Left cardiac atrium (tissue), 4 donors: Measurements from ENCODE around the gene SERP2. TPM values are rescaled to one million over a fixed set of nuclear protein-coding genes. Genes with fewer than 3 reads are reported as not detected.
"Not testable (repeated sequence)": the region's sequence is repeated elsewhere in the genome, so short reads cannot be mapped to it uniquely, and the experiment has no call there.

Experiments used
- ATAC-seq, 2 donors: fragments of 200-7000 bp; cut with Tn5 transposase; one replicate each; pipeline ENCODE4 v1.9.1; 2020; ENCODE audit warnings: mild to moderate bottlenecking in 2 of 2, moderate library complexity in 2 of 2
- DNase-seq: peaks from one replicate; pipeline ENCODE4 v3.0.0-alpha.2; 2020
- intact Hi-C, 2 donors: fragments of 100-400 bp; cut with DNase I; formaldehyde crosslinking; loops; one replicate each; pipeline versions ENCODE4 v1.14.1 to v1.15.1; 2022 to 2023
- long read RNA-seq: library from polyadenylated mRNA; unstranded; transcript quantifications from one replicate; pipeline ENCODE4 v2.0.0, GENCODE V29; 2021
- total RNA-seq, 2 donors: library from RNA; stranded (reverse); fragmentation: NEBNext Ultra II Directional; extraction: Animal tissue kit (Norgen Biotek cat#: 25700); gene quantifications; one replicate each; pipeline ENCODE4 v1.2.1, GENCODE V29; 2021
- donor health status: DM: no; HTN: yes; CAD: no.
- donor health status: DM: no; HTN: yes; CAD: no; lungs with severe emphysema.
- donor health status: DM: yes; HTN: yes; CAD: no.
- donor health status: Dilated cardiomyopathy.

Gene SERP2
- total RNA-seq, result 10 to 100 TPM; 12.9 to 14.6 TPM
- long read RNA-seq, result 0 reads

DNA sequence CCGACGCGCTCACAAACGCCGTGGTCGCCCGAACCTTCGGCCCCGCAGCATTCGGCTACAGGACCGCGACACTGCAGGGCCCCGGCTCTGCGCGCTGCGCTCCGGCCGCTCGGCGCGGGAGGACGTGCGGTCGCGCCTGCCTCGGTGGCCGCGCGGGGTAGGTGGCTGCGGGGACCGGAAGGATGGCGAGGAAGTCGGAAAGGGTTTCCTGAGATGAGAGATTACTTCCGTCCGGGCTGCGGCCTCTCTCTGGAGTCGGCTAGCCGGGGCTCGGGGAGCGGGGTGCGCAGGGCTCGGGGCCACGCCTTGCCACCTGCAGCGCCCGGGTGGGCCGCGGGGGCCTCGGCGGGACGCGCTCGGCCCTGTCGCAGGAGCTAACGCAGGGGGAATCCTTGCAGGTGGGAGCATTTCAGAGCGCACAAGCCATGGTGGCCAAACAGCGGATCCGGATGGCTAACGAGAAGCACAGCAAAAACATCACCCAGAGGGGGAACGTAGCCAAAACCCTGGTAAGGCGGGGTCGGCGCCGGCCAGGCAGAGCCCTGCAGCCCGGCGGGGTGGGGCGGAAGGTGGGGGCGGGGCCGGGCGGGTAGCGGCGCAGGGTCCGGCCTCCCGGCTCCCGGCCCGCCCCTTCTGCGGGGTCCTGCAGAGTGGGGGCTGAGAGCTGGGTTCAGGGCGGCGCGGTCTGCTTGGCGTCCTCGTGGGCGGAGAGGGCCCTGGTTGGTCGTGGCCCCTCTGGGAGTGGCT lies at the start of gene SERP2:
Gene SERP2 (plus strand): TSS at position 224 of the 747 bp plus-strand sequence. CDS start 202 bp downstream, at position 426.
- intact Hi-C loops, result no loop called here
- ATAC-seq (peak; percentile 87 to 90), DNase-seq (peak; percentile 53)

DNA sequence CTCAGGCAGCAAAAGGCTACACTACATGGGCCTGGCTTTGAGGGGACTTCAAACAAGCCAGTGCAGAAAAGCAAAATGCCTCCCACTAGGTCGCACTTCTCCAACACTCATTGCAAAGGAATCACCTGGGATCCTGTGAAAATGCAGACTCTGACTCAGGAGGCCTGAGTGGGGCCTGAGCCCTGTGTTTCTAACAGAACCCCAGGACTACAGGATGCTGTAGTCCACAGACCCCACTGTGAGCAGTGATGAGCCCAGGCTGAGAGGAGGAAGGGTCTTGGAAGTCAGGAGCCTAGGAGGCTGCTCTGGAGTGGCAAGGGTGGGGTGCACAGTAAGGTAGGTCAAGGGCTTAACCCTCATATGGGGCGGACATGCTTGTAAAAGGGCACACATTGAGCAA lies 46.7 kb upstream of the SERP2 start:
- no peak for DNase-seq
- intact Hi-C loops, result loop anchor here in 1 of 2 donors (10.0 kb wide), 1 partner anchor 78 kb away; no protein-coding TSS in a partner anchor

DNA sequence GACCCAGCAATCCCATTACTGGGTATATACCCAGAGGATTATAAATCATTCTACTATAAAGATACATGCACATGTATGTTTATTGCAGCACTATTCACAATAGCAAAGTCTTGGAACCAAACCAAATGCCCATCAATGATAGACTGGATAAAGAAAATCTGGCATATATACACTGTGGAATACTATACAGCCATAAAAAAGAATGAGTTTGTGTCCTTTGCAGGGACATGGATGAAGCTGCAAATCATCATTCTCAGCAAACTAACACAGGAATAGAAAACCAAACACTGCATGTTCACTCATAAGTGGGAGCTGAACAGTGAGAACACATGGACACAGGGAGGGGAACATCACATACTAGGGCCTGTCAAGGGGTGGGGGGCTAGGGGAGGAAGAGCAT lies 44.6 kb upstream of the SERP2 start:
- intact Hi-C loops, result loop anchor here in 1 of 2 donors (10.0 kb wide), 1 partner anchor 76 kb away; no protein-coding TSS in a partner anchor
- not testable (repeated sequence) for DNase-seq, ATAC-seq

More for the DNA sequence above, 46.7 kb upstream of the SERP2 start:
- ATAC-seq, result no peak

DNA sequence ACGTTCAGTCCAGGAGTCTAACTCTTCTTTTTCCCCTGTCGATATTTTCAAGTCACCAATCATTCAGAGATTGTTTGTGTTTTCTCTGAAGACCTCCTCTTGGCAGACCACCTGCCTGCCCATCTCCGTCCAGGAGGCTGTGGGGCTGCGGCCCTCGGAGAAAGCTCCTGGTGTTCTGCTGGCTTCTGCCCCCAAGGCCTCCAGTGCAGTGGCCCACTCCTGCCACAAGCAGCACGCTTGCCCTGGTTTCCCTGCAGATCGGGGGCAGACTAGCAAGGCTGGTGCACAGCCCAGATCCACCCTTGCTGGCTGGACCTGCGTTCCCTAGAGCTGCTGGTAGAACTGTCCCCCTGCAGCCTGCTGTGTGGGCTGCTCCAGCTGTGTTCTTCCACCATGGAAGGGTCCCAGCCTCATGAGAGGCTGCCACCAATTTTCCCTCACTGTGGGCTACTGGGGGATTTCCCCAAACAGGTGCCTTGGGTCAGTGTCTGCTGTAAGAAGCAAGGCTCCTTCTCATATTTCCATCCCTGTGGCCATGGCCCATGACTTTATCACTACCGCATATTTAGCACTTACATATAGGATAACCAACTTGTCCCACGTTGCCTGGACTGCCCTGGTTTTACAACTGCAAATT lies 43.6 kb upstream of the SERP2 start:
- DNase-seq (no peak), ATAC-seq (no peak)
- intact Hi-C loops, result loop anchor here in 1 of 2 donors (10.0 kb wide), 1 partner anchor 75 kb away; no protein-coding TSS in a partner anchor

DNA sequence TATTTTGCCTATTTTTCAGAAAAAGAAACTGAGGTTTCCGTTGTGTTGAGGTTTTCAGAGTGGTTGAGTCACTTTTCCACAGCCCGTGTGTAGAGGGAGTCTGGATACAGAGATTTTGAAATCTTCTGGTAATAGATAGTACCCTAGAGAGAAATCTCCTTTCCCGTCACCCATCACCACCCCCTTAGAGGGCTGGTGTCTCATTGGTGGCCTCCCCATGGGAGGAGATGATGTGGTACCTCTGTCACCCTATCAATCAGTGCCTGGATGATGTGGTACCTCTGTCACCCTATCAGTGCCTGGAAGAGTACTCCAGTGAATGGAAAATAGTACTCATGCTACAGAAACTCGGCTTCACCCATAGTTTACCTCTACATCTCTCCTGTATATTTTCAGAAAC lies 42.2 kb upstream of the SERP2 start:
- DNase-seq (no peak), ATAC-seq (peak in 1 of 2 donors; percentile 40)
- intact Hi-C loops, result no loop called here

DNA sequence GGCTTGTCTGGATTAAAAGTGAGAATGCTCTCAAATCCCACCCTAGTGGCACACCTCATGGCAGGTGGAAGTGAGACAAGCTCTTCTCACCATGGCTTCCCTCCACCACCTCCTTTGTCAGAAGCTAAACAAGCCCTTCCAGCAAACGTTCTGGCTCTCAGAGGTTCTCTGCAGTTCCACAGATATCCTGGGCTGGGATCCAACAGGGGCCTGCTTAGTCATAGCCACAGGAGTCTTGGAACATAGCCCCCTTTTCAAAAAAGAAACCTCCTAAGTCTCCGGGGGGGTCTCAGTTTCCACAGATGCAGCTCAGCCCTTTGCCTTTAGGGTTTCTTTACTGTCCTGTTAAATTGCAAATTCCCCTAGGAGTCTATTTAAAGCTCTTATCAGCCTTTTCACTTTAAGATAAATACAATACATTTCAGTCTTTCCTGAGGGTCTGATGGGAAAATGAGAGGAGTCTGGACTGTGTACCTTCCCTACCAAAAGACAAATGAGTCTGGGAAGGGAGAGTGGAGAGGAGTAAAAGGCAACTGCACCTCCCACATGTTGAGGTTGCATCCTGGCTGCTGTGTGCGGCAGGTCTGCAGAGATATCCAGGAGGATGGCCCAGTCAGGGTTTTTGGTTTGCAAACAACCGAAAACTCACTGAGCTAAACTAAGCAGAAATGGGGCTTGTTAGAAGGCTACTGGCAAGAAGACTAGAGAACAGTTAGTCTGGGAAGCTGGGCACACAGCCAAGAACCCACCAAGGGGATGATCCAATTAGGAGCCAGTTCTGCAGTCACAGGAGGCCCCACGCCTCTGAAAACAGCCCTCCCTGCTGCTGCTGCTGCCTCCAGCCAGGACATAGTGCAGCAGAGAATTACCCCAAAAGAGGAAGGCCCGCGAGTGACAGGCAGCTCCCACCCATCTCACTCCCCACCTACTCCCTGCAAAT lies 41.4 kb upstream of the SERP2 start:
- peak; percentile 86 to 89 for ATAC-seq
- DNase-seq, result peak; percentile 80
- intact Hi-C loops, result no loop called here

DNA sequence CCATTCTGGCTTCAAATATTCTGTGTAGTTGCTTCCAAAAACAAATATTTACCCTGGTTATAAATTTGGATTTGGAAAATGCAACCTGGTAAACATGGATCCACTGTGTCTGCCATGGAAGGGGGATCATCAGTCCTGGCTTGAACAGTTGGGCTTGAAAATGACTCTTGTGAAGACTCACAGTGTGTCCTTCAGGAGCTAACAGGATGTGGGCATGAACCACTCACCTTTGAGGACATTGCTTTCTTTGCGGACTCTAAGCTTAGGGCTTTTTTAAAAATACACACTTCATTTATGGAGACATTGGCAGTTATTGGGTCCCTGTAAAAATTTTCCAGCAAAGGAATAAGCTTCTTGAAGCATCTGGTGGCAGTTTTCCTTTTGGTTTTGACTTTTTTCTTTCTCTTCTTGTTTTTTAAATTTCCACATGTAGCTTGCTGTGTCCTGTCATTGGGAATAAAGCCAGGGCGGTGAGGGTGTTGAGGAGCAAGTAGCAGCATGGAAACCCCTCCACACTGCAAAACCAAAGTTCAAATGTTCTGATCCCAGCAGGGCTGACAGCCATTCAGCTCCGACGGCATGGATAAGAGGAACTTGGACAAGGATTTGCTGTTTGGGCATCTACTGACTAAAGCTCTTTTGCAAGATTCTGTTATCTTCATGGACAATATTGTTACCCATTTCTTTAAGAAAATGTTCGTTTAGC lies 39.5 kb upstream of the SERP2 start:
- DNase-seq, result no peak
- ATAC-seq, result no peak
- intact Hi-C loops, result no loop called here

DNA sequence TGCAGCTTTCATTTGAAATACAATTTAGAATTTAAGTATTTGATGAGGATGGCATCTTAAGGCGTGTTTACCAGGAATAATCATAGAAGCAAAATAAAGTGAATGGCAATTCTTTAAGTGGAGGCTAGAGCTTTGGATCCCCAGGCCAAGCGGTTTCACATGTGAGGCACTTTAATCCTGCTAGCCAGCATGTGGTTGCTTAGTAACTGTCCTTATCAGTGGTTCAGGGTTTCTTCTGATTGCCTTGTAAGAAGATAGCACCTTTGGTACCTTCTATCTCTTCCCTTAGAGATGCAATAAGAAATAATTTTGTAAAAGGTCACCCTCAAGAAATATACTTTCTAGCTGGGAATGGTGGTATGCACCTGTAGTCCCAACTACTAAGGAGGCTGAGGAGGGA lies 38.9 kb upstream of the SERP2 start:
- ATAC-seq (no peak), DNase-seq (no peak)
- intact Hi-C loops, result no loop called here

DNA sequence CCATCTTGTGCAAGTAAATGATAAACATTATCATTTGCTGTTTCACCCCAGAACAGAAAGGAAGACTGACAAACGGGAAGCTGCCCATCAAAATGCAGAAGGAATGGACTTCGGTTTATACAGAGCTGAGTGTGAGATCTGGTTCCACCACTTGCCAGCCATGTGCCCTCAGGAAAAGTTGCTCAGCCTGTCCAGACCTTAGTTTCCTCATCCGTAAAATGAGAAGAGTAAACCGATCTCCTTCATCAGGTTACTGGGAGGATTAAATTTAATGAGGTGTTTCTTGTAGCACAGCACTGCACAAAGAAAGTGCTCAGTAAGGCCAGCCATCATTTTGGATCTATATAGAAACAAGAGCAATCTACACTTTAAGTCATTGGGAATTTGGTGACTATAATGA lies 36.7 kb upstream of the SERP2 start:
- no peak for DNase-seq
- intact Hi-C loops, result no loop called here
- ATAC-seq, result no peak

DNA sequence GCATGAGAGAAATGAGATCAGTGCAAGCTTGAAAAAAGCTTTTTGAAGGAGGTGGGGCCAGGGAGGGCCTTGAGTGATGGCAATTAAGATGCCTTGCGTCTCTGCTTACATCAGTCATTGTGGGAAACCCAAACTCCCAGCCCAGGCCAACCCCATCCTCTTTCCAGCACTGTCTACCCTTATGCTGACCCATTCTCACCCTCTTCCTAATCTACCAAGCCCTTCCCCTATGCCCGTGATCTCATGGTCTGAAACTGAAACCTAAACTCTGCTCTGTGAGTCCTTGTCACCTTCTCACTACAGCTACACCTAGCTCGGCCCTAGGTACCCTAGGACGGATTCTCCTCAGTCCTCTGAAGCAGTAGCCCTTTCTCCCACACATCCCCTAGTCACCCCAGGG lies 36.0 kb upstream of the SERP2 start:
- intact Hi-C loops, result no loop called here
- no peak for DNase-seq
- no peak for ATAC-seq

DNA sequence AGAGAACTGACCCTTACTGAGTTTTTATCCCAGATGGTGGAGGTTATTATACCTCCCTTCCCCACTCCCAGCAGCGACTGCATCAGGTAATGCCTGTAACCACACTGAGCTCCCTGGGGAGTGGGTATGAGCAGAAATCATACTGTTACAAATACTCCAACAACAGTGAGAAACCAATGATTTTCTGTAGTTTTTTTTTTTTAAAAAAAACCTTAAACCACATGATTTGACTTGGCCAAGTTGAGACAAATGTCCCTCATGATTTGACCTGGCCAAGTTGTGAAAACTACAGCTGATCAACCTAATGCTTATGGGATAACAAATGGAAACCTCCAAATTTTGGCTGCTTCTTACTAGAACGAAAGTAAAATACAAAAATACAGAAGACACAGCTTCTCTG lies 33.1 kb upstream of the SERP2 start:
- ATAC-seq (peak in 1 of 2 donors; percentile 70), DNase-seq (no peak)
- intact Hi-C loops, result no loop called here

DNA sequence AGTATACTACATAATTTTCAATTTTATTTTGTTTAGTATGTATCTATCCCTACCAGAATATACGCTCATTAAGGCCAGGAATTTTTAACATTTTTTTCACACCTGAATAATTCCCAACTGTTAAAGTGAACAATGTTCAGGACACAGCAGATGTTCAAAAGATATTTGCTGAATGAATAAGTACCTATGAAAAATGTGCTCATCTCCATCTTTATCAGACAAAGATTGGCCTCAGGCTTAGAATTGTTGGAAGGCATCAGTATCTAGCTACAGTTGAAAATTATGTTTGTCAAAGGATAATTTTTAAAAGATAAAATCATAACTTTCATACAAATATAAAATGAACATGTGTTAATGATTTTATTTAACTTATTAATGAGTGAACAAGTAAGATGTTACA lies 30.9 kb upstream of the SERP2 start:
- ATAC-seq, result no peak
- no peak for DNase-seq
- intact Hi-C loops, result no loop called here

DNA sequence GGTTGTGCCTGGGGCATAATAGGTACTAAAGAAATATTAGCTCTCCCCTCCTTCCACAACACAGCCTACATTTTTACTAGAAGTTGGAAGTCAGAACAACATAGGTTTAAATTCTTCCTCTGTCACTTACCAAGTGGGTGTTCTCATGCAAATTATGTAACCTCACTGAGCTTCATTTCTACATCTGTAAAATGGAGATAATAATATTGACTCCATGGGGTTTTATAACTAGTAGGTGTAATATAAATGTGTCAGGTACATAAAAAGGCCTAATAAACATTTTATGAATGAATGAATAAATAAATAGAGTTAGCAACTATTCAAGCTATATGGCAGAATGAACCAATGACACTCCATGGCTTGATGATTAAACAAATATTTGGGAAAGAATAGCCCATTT lies 27.1 kb upstream of the SERP2 start:
- intact Hi-C loops, result no loop called here
- no peak for ATAC-seq
- DNase-seq, result no peak

DNA sequence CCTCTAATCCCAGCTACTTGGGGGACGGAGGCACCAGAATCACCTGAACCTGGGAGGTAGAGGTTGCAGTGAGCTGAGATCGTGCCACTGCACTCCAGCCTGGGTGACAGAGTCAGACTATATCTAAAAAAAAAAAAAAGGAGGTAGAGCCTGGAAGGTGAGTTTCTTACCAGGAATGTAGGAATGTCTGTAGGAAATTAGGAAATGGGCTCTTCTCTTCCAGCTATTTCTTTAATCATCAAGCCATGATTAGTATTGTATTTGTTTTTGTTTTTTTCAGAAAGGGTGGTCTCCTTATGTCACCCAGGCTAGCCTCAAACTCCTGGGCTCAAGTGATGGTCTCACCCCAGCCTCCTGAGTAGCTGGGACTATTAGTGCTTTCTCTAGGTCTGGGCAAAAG lies 26.3 kb upstream of the SERP2 start:
- no peak for DNase-seq
- ATAC-seq, result no peak
- intact Hi-C loops, result no loop called here

DNA sequence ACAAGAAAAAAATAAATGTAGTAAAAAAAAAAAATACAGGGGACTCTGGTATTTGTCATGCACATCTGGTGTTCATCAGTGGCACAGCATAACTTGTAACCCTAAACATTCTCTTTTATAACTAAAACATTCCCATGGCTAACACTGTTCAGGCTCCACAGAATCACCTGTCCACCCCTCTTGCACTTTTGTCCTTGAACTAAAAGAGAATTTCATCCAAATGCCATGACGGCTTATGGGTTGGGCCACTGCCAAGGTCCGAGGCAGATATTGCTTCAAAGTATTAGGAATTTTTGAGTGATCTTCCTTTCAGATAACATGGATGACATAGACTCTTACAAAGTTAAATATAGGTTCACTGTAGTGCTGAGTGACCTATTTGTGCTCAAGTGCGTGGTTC lies 25.7 kb upstream of the SERP2 start:
- ATAC-seq, result no peak
- no peak for DNase-seq
- intact Hi-C loops, result no loop called here

DNA sequence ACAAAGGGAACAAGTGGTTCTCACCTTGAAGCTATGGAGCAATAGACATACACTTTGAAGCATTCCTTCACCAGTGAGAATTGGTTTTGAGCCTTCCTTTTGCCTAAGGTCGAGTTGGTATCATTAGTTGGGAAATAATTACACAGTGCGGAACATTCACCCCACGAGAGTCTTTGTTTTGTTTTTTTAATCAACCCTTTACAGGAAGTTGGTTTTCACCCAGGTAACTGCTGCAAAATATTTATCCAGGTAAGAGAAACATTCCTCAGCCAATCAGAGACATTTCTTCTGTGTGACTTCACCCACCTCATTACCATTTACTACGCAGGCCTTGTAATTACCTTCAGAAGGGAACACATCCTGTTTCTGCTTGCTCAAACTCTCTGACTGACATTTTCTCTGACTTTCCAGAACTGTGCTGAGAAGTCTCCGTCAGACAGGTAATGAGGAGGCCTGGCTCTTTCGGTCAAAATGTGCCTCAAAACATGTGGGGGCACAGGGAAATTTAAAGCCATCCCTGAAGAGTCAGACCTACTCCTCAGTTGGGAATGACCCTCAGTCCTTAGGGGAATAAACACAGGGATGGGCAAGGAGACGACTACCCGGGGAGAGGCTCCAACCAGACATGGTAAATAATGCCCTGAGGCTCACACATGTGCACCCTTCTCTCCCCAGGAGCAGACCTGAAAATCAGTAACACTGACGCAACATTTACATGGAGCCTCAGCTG lies 22.7 kb upstream of the SERP2 start:
- ATAC-seq (no peak), DNase-seq (no peak)
- intact Hi-C loops, result no loop called here

DNA sequence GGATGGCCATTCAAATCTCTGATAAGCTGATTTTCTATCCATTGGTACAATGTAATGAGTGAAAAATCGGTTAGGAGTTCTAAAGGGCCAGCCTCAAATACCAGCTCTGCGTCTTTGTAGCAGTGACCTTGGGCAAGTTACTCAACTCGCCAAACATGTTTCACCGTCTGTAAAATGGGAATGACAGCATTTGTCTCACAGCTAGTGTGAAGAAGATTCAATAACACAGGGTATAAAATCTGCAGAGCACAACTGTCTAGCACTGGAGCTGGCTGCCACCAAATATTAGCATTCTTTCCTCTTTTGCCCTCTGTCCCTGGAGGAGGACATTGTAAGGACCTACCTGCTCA lies 22.1 kb upstream of the SERP2 start:
- ATAC-seq, result no peak
- intact Hi-C loops, result no loop called here
- DNase-seq, result no peak

DNA sequence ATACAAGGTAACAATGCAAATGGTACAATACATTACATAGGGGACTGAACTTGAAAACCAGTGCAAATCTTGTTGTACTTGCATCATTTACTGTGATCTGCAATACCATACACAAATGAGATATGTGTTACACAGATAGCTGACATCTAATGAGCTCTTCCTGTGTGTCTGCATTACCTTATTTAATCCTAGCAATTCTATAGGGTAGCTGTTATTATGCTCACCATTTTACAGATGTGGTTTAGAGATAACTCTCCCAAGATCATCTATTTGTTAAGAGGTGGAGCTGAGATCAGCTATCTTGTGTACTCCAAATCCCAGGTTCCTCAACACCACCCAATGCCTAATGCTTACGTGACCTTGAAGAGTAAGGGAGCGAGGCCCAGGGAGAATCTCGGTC lies 21.4 kb upstream of the SERP2 start:
- DNase-seq, result no peak
- intact Hi-C loops, result no loop called here

DNA sequence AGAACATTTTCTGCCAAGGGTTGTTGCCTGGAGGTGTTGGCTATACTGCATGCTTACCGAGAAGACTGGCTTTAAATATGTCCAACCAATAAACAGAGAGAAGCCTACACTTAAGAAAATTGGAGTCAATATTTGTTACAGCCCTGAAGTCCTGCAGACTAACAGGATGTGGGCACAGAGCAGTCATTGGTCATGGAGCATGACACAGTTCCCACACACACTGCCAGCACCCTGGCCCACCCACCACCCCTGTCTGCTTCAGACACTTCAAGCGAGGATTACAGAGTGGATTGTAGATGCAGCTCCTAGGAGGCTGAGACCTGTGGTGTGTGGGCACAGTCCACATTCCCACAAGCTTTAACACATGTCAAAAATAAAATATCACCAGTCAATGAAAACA lies 21.0 kb upstream of the SERP2 start:
- ATAC-seq (no peak), DNase-seq (no peak)
- intact Hi-C loops, result no loop called here

More for the DNA sequence above, 21.4 kb upstream of the SERP2 start:
- no peak for ATAC-seq
